GM19238 (cell line): ENCODE results near the gene NIPSNAP2.
"Not testable (repeated sequence)": the region's sequence is repeated elsewhere in the genome, so short reads cannot be mapped to it uniquely, and the experiment has no call there.

Experiments
- DNase-seq: peaks from one replicate; pipeline ENCODE4 v3.0.0; 2011; ENCODE audit warnings: low spot score; ENCODE audit not compliant: insufficient read length

Gene NIPSNAP2

GRCh38 chr7:55975988-55976633, 11.7 kb downstream of the NIPSNAP2 start:
- no peak for DNase-seq

DNA sequence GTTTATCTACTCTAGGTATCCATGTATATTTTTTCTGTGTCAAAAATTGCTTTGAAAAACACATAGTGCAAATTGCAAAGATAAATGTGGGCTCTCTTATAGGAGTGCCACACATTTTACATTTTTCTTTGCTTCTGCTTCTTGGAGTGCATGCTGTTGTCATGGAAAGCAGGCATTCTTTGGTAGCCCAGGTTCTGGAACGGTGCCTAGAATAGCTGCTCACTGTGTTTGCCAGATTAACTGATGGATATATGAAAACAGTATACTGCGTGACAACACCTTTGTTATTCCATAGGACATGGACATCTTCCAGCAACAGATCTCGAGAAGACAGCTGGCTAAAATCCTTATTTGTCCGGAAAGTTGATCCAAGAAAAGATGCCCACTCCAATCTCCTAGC, 13.4 kb downstream of the NIPSNAP2 start:
- no peak for DNase-seq

DNA sequence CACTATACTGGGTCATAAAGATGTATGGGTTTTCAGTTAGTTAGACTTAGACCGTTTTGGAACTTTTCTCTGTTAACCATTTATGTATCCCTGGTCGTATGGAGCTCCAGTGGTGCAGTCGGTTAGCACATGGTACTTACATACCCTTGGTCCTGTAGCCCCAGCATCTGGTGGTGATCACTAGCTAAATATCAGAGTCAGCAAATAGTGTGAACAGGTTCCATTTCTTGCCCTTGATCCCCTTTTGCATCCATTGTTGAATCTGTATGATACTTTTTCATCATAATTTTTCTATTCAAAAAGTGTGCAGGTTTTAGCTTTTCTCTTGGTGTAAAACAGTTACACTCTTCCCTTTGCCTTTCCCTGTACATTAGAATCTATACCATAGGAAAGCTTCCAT, 15.9 kb downstream of the NIPSNAP2 start:
- DNase-seq = no peak

GRCh38 chr7:55983537-55983936, 19.2 kb downstream of the NIPSNAP2 start:
- DNase-seq = no peak

- no peak for DNase-seq
These were observed 28.0 kb downstream of the NIPSNAP2 start for GRCh38 chr7:55992346-55992745.

GRCh38 chr7:55996856-55997500, 32.6 kb downstream of the NIPSNAP2 start:
- no peak for DNase-seq

GRCh38 chr7:56003749-56004148, 39.4 kb downstream of the NIPSNAP2 start:
- no peak for DNase-seq

DNA sequence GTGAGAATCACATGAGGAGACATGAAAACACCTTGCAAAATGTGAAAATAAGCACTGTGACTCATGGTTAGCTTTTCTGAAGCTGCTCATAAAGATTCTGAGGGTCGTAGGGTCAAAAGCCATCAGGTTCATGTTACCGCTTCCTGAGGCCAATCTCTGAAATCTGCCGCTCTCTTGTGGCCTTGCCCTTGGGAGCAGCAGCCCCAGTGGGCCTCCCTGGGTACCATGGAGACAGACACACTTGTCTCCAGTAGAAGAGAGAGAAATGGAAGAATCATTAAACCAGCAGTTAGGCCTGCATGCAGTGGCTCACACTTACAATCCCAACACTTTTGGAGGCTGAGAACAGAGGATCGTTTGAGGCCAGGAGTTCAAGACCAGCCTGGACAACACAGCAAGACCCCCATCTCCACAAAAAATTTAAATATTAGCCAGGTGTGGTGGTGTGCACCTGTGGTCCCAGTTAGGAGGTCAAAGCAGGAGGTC, 42.8 kb downstream of the NIPSNAP2 start:
- DNase-seq = no peak

- DNase-seq = no peak
These were observed 43.5 kb downstream of the NIPSNAP2 start for GRCh38 chr7:56007891-56008290.

GRCh38 chr7:56009695-56010094, 45.3 kb downstream of the NIPSNAP2 start:
- no peak for DNase-seq

- DNase-seq = not testable (repeated sequence)
These were observed 52.6 kb downstream of the NIPSNAP2 start for GRCh38 chr7:56017015-56017414.

- no peak for DNase-seq
These were observed 55.1 kb downstream of the NIPSNAP2 start for GRCh38 chr7:56019501-56019900.

DNA sequence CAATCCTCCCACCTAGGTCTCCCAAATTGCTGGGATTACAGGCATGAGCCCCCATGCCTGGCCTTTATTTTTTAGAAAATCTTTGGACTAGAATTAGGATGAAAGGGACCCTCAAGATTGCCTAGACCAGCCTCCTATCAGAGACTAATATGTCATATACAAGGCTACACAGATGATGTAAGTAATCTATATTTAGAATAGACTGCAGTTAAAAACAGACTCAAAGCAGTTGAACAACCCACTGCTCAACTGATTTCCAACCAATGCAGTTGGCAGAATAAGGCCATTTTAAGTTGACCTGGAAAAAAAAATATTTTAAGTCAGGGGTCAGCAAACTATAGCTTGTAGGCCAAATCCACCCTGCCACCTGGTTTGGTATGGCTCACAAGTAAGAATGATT, 59.1 kb downstream of the NIPSNAP2 start:
- no peak for DNase-seq

GRCh38 chr7:56026538-56026937, 62.2 kb downstream of the NIPSNAP2 start:
- DNase-seq = no peak

DNA sequence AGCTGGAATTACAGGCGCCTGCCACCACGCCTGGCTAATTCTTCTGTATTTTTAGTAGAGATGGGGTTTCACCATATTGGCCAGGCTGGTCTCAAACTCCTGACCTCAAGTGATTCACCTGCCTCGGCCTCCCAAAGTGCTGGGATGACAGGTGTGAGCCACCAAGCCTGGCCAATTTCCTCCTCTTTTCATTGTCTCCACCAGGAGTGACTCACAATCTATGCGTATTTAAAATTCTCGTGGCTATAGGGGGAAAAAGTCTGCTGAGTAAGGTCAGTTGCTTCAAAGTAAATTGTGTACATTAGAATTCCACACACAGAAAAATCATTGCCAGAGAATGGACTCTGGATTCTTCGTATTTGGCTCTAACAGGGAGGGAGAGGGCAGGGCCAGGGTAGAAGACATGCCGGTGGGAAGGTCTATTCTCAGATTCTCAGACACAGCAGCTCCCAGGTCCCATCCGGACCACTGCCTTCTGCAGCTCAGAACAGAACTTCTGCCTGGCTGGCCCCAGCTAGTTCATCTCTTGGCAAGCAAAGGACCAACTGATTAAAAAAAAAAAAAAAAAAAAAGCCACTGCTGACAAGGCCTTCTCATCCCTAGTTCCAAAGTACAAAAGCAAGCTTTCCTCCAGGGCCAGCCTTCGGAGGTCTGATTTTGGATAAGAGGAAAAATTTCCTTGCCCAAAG, 64.7 kb downstream of the NIPSNAP2 start:
- no peak for DNase-seq

DNA sequence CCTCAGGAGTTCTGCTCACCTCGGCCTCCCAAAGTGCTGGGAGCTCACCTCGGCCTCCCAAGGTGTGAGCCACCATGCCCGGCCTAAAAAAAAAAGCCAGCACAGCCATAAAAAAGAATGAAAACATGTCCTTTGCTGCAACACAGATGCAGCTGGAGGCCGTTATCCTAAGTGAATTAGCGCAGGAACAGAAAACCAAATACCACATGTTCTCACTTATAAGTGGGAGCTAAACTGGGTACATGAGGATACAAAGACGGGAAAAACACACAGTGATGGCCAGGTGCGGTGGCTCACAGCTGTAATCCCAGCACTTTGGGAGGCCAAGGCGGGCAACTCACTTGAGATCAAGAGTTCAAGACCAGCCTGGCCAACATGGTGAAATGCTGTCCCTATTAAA, 66.0 kb downstream of the NIPSNAP2 start:
- DNase-seq = no peak

DNA sequence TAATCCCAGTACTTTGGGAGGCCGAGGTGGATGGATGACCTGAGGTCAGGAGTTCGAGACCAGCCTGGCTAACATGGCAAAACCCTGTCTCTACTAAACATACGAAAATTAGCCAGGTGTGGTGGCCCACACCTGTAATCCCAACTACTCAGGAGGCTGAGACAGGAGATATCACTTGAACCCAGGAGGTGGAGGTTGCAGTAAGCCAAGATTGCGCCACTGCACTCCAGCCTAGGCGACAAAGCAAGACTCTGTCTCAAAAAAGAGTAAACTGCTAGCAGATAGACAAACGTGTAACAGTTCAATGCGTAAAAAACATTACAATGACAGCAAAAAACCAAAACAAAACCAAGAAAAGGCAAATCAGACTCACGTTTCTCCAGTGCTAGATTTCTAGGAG, 67.2 kb downstream of the NIPSNAP2 start:
- not testable (repeated sequence) for DNase-seq

DNA sequence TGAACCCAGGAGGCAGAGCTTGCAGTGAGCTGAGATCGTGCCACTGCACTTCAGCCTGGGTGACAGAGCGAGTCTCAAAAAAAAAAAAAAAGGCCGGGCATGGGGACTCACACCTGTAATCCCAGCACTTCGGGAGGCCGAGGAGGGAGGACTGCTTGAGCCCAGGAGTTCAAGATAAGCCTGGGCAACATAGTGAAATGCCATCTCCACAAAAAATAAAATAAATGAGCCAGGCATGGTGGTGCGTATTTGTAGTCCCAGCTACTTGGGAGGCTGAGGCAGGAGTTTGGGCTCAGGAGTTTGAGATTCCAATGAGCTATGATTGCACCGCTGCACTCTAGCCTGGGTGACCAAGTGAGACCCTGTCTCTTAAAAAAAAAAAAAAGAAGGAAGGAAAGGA, 68.2 kb downstream of the NIPSNAP2 start:
- not testable (repeated sequence) for DNase-seq

DNA sequence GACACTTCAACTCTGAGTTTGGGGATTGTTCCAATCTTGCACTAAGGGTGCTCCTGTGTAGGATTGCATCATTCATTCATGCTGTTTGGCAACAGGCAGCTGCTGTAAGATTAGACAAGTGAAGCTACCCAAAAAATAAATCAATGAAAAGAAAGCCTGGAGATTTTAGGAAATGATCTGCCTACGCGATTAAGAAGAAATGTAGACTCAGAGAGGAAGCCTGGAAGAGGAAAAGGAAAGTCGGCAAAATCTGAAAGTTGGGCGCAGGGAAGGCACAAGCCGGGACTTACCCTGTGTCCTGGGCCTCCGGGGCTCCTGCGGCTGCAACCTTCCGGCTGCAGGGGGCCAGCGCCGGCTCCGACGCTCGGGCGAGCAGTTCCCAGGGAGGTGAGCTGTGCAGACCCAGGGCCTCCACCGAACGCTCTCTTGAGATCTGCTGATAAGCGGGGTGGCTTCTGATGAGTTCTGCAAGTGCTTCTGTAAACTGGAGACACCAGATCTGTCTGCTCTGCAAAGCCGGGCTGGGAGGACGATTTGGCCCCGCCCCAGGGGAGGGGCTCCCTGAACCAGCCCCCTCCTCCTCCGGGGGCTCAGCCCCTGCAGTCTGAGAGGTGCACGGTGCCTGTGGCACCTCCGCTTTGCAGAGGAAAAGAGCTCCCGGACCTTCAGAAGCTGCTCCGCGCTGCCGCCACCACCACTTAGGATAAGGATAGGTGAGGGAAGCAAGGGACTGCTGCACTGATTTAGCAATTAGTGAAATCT, 69.5 kb downstream of the NIPSNAP2 start:
- DNase-seq = peak; percentile 78

- no peak for DNase-seq
These were observed 76.3 kb downstream of the NIPSNAP2 start for GRCh38 chr7:56040730-56041129.

DNA sequence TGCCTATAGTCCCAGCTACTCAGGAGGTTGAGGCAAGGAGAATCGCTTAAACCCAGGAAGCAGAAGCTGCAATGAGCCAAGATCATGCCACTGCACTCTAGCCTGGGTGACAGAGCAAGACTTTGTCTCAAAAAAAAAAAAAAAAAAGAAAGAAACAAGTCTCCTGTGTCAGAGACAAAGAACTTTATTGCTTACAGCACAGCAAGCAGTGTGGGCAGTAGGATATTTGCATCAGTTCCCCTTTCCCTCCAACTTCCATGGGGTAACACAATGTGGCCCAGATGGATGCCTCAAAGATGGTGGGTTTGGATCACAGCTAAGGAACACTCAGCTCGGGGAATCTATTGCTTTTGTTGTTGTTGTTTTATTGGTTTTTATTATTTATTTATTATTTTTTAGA, 81.4 kb downstream of the NIPSNAP2 start:
- DNase-seq = not testable (repeated sequence)
